Measurements from ENCODE around the gene PICALM. TPM values are rescaled to one million over a fixed set of nuclear protein-coding genes. Genes with fewer than 3 reads are reported as not detected.

Gene PICALM
- total and polyA plus RNA-seq, 2 of the 8 experiments (the other 6 are each of a cell fraction or from before 2014, with no cell fraction given), result 69.4 to 71.3 TPM

GRCh38 chr11:85951428-85952107 lies 117.3 kb downstream of the PICALM start:
- POLR2A ChIA-PET (ENCODE audit: partially characterized antibody), result interaction anchor here (1.0 to 1.5 kb wide), 2 partner anchors 12 kb away, joined by 3 to 4 read pairs; no protein-coding TSS in a partner anchor
- no peaks in the 10 kb centered on the region for H3K27me3 ChIP-seq (replicated peaks in 1 of 4; ENCODE audit: control insufficient read depth in 3 of 4, extremely low read depth in 1 of 4, insufficient read depth in 3 of 4, low read length in 3 of 4)
- DNase-seq (ENCODE audit: low read depth in 1 of 2, low spot score in 2 of 2) (no peak), FAIRE-seq (no peak)
- H3K36me3 ChIP-seq (ENCODE audit: control insufficient read depth in 2 of 4, insufficient read depth in 4 of 4, low read length in 3 of 4), result peaks cover 0 to 3% (median 1%) of the 10 kb centered on the region in 4 experiments; a peak in 3 of 8 replicates
- TF ChIP-seq YY1 (IDR thresholded peaks at IDR 0.05; ENCODE audit: low read depth, low read length) (no peak), GTF2F1 (IDR thresholded peaks at IDR 0.05; ENCODE audit: borderline replicate concordance, low read depth, low read length) (0 out of 2 replicates have a peak, but pooled peaks have one; percentile 11)
- H3K23ac ChIP-seq (ENCODE audit: insufficient read length), result no peak overlapping the region
- no peak overlapping the region for H2BK15ac ChIP-seq (ENCODE audit: low read length)
- H2AFZ ChIP-seq (ENCODE audit: low read length), result no peak overlapping the region
- no peak overlapping the region for H3K18ac ChIP-seq (ENCODE audit: extremely low read depth, low read length)
- no peaks in the 10 kb centered on the region for H3K79me2 ChIP-seq (ENCODE audit: control insufficient read depth in 1 of 2, insufficient read depth in 2 of 2, low read length in 2 of 2)
- CTCF ChIA-PET (ENCODE audit: partially characterized antibody), result interaction anchor here (1.1 kb wide), 1 partner anchor 11 kb away, joined by 3 read pairs; no protein-coding TSS in a partner anchor
- H4K8ac ChIP-seq (ENCODE audit: extremely low read depth, insufficient read depth, low read length), result no peak overlapping the region
- no peak overlapping the region for H3K4me2 ChIP-seq (ENCODE audit: insufficient read depth in 1 of 2, low read depth in 2 of 2, low read length in 2 of 2)
- H2BK5ac ChIP-seq (ENCODE audit: low read depth, low read length), result no peak overlapping the region
- H3K9me3 ChIP-seq (ENCODE audit: insufficient read depth in 2 of 2, low read depth in 1 of 2, low read length in 1 of 2), result peaks cover 0 to 2% of the 10 kb centered on the region in 2 experiments; a peak in 1 of 4 replicates
- no peak overlapping the region for H3K56ac ChIP-seq (replicated peaks; ENCODE audit: insufficient read length, low read depth, low read length)
- H3K23me2 ChIP-seq (ENCODE audit: low read depth, low read length), result no peaks in the 10 kb centered on the region
- no peak overlapping the region for H2AK5ac ChIP-seq (ENCODE audit: low read depth, low read length)
- no peak overlapping the region for H2BK20ac ChIP-seq (ENCODE audit: low read length)
- no peak overlapping the region for H3K9ac ChIP-seq (replicated peaks in 1 of 4; ENCODE audit: extremely low read depth in 1 of 4, low read depth in 3 of 4, low read length in 3 of 4)
- H4K91ac ChIP-seq (replicated peaks; ENCODE audit: insufficient read length, low read length), result no peak overlapping the region
- H2BK12ac ChIP-seq (ENCODE audit: low read depth, low read length), result no peak overlapping the region
- H2BK120ac ChIP-seq (replicated peaks; ENCODE audit: low read depth, low read length), result no peak overlapping the region
- no peak overlapping the region for H3K27ac ChIP-seq (ENCODE audit: low read depth, low read length)
- H4K5ac ChIP-seq (ENCODE audit: insufficient read length, low read depth, low read length), result no peak overlapping the region
- H4K20me1 ChIP-seq (replicated peaks in 1 of 2; ENCODE audit: control insufficient read depth in 1 of 2, insufficient read depth in 2 of 2, low read length in 2 of 2), result no peaks in the 10 kb centered on the region
- no peak overlapping the region for H3K4me3 ChIP-seq (ENCODE audit: extremely low read depth in 1 of 4, insufficient read depth in 2 of 4, low read depth in 3 of 4, low read length in 4 of 4)
- no peak overlapping the region for H3K14ac ChIP-seq (ENCODE audit: insufficient read length)
- 80% methylated on average over 3 of the region's 3 CpGs; no CpG with 5 or more reads in 1 of the 2 experiments for WGBS, 2 experiments (ENCODE audit: extremely low coverage in 1 of 2, insufficient coverage in 1 of 2, insufficient read length in 1 of 2, insufficient replicate concordance in 2 of 2, low coverage in 1 of 2, low lambda C conversion rate in 2 of 2, missing lambda C conversion rate in 1 of 2)
- no peaks in the 10 kb centered on the region for H3K79me1 ChIP-seq (ENCODE audit: low read depth, low read length)
- H3K4me1 ChIP-seq (replicated peaks in 1 of 4; ENCODE audit: control insufficient read depth in 3 of 4, insufficient read depth in 4 of 4, low read length in 3 of 4), result no peaks in the 10 kb centered on the region
- no peak overlapping the region for H3K4ac ChIP-seq (replicated peaks; ENCODE audit: insufficient read length, low read depth, low read length)

All from H1 (cell line).